Esophagus squamous epithelium (tissue), 5 donors: ENCODE results near the gene KIAA0513. TPM values are rescaled to one million over a fixed set of nuclear protein-coding genes. Genes with fewer than 3 reads are reported as not detected.

Source experiments
- DNase-seq: peaks from one replicate; lab custom pipeline; 2025; lab: John Stamatoyannopoulos, UW
- H3K27ac ChIP-seq, 4 donors: fragments of 200-600 bp; sonication (generic); one replicate each; pipeline ENCODE4 v1.5.1; 2016 to 2019; ENCODE audit warnings: mild to moderate bottlenecking in 1 of 4
- H3K27me3 ChIP-seq, 4 donors: fragments of 200-600 bp; sonication (generic); 1 replicate in 3 of 4; 2 replicates in 1 of 4; pipeline versions ENCODE4 v1.5.1 to v1.6.0; 2017 to 2021; ENCODE audit warnings: antibody characterized with exemption in 1 of 4
- H3K36me3 ChIP-seq, 3 donors: fragments of 200-600 bp; sonication (generic); one replicate each; pipeline ENCODE4 v1.5.1; 2016 to 2019
- H3K4me1 ChIP-seq, 3 donors: fragments of 200-600 bp; sonication (generic); one replicate each; pipeline ENCODE4 v1.5.1; 2017 to 2019
- H3K4me3 ChIP-seq, 4 donors: fragments of 200-600 bp; sonication (generic); 1 replicate in 3 of 4; 2 replicates in 1 of 4; pipeline ENCODE4 v1.5.1; 2016 to 2019; ENCODE audit warnings: mild to moderate bottlenecking in 2 of 4, moderate library complexity in 1 of 4
- H3K9me3 ChIP-seq, 3 donors: fragments of 200-600 bp; sonication (generic); one replicate each; pipeline ENCODE4 v1.5.1; 2016 to 2019
- CTCF ChIP-seq, 6 experiments: fragments of 450-650 bp in 4 of 6; fragments of 200-600 bp in 2 of 6; sonication (generic) in 2 of 6; IDR thresholded peaks; one replicate each; pipeline ENCODE4 v1.5.1; 2016 to 2019; ENCODE audit warnings: antibody characterized with exemption in 6 of 6, mild to moderate bottlenecking in 4 of 6, moderate library complexity in 4 of 6
- POLR2A ChIP-seq, 4 donors: fragments of 450-650 bp; IDR thresholded peaks; one replicate each; pipeline ENCODE4 v1.6.1; 2017; ENCODE audit warnings: antibody characterized with exemption in 4 of 4, mild to moderate bottlenecking in 4 of 4, moderate library complexity in 3 of 4
- WGBS, 2 donors: methylation state at CpG; one replicate each; pipeline ENCODE4 v1.1.5; 2018; 5-methylcytosine and 5-hydroxymethylcytosine counted together
- intact Hi-C: fragments of 100-400 bp; cut with DNase I; formaldehyde crosslinking; loops from one replicate; pipeline ENCODE4 v1.15.0; 2022
- total RNA-seq, 4 donors: library from RNA; depleted of rRNA; stranded (reverse); fragments of >200 nt; gene quantifications; one replicate each; pipeline ENCODE4 v1.1.0, GENCODE V29; 2016
- donor health status: DM: yes; HTN: yes; CAD: no.

KIAA0513 gene
- total RNA-seq, 4 donors from 2014 or later: 9.0 to 11.4 (median 9.7) TPM

DNA sequence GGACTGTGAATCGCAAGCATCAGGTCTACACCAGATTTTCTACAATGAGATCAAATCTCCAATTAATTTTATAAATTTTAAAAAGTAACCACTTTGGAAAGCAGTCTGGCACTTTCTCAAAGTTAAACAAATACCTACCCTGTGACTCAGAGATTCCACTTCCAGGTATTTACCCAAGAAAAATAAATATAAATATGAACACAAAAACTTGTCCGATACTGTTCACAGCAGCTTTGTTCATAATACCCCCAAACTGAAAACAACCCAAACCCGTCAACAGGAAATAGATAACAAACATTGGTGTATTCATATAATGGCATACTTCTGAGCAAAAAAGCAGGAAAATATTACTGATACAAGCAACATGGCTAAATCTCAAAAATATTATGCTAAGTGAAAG lies 28.4 kb upstream of the KIAA0513 start:
- H3K27ac ChIP-seq: peak overlapping the region; percentile 81 to 90 (median 82)
- DNase-seq: no peak
- intact Hi-C loops: no loop called here
- no peak overlapping the region for H3K4me3 ChIP-seq
- H3K36me3 ChIP-seq: peaks cover 0 to 13% (median under 1%) of the 10 kb centered on the region in 3 donors
- peaks cover 55 to 93% (median 85%) of the 10 kb centered on the region in 3 donors for H3K4me1 ChIP-seq
- no peaks in the 10 kb centered on the region for H3K27me3 ChIP-seq
- TF ChIP-seq POLR2A (IDR thresholded peaks at IDR 0.05) (no peak), CTCF (IDR thresholded peaks at IDR 0.05) (no peak)
- WGBS, 2 donors: 47 to 51% methylated on average over 3 of the region's 3 CpGs
- H3K9me3 ChIP-seq: no peaks in the 10 kb centered on the region

GRCh38 chr16:84999857-85000480 lies 27.6 kb upstream of the KIAA0513 start:
- Histone ChIP-seq H3K4me1 (peaks cover 55 to 93% (median 85%) of the 10 kb centered on the region in 3 donors), H3K9me3 (no peaks in the 10 kb centered on the region), H3K27me3 (no peaks in the 10 kb centered on the region), H3K4me3 (no peak overlapping the region), H3K27ac (peak overlapping the region; percentile 77 to 90 (median 82)), H3K36me3 (peaks cover 0 to 9% (median 0%) of the 10 kb centered on the region in 3 donors)
- WGBS, 2 donors: 51 to 59% methylated on average over 11 of the region's 11 CpGs
- TF ChIP-seq POLR2A (IDR thresholded peaks at IDR 0.05) (no peak), CTCF (IDR thresholded peaks at IDR 0.05) (no peak)
- no peak for DNase-seq
- intact Hi-C loops: no loop called here

DNA sequence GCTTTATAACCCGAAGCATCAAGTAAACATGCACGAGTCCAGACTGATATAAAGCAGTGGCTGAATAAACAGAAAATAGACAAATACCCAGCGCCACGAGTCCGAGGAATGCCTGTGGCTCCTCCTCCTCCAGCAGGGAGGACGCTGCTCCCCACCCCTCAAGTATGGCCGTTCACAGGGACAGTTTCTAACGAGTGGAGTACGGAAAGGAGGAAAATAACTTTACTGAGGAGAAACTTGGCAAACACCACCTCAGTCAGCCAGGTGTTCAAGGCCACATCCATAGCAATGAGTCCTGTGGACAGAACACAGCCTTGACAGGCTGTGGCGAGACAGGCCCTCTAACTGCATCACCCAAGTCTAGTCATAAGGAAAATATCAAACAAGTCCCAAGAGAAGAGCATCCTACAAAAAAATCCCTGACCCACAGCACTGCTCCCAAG lies 25.5 kb upstream of the KIAA0513 start:
- no peak for DNase-seq
- WGBS, 2 donors: 63 to 87% methylated on average over 7 to 10 of the region's 10 CpGs
- Histone ChIP-seq H3K27me3 (no peaks in the 10 kb centered on the region), H3K9me3 (no peaks in the 10 kb centered on the region), H3K4me1 (peaks cover 55 to 93% (median 88%) of the 10 kb centered on the region in 3 donors), H3K27ac (peak overlapping the region; percentile 80 to 90 (median 82)), H3K36me3 (no peaks in the 10 kb centered on the region), H3K4me3 (peak overlapping the region in 1 of 4 donors; percentile 8)
- TF ChIP-seq POLR2A (IDR thresholded peaks at IDR 0.05) (no peak), CTCF (IDR thresholded peaks at IDR 0.05) (no peak)
- intact Hi-C loops: no loop called here

DNA sequence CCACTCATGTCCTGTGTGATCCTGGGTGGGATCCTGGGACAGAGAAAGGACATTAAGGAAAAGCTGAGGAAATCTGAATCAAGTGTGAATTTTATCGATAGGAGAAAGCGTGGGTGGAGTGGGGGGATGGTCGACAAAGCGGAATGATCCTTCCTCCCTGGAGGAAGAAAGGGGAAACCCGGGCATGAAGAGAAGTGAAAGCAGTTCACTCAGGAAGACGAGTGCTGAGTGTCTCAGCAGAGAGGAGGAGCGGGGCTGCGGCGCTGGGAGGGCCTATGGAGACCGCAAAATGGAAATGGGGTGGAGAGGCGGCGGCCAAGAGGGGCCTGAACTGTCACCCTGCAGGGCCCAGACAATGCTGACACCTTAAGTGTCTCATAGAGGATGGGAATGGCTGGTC lies 25.0 kb upstream of the KIAA0513 start:
- WGBS, 2 donors: 51 to 53% methylated on average over 12 of the region's 12 CpGs
- DNase-seq: no peak
- H3K27ac ChIP-seq: peak overlapping the region; percentile 80 to 90 (median 82)

More for the DNA sequence above, 25.0 kb upstream of the KIAA0513 start:
- no peaks in the 10 kb centered on the region for H3K36me3 ChIP-seq
- peak overlapping the region in 1 of 4 donors; percentile 8 for H3K4me3 ChIP-seq
- intact Hi-C loops: no loop called here
- H3K27me3 ChIP-seq: no peaks in the 10 kb centered on the region
- TF ChIP-seq CTCF (IDR thresholded peaks at IDR 0.05) (no peak), POLR2A (IDR thresholded peaks at IDR 0.05) (peak in 1 of 4 donors; percentile 11)
- peaks cover 55 to 98% (median 91%) of the 10 kb centered on the region in 3 donors for H3K4me1 ChIP-seq
- no peaks in the 10 kb centered on the region for H3K9me3 ChIP-seq
